ENCODE data around the gene ZMYND8.

GRCh38 chr20:47358672-47359529, 2.4 kb upstream of the ZMYND8 start:
- TF ChIP-seq, protein P1, sequence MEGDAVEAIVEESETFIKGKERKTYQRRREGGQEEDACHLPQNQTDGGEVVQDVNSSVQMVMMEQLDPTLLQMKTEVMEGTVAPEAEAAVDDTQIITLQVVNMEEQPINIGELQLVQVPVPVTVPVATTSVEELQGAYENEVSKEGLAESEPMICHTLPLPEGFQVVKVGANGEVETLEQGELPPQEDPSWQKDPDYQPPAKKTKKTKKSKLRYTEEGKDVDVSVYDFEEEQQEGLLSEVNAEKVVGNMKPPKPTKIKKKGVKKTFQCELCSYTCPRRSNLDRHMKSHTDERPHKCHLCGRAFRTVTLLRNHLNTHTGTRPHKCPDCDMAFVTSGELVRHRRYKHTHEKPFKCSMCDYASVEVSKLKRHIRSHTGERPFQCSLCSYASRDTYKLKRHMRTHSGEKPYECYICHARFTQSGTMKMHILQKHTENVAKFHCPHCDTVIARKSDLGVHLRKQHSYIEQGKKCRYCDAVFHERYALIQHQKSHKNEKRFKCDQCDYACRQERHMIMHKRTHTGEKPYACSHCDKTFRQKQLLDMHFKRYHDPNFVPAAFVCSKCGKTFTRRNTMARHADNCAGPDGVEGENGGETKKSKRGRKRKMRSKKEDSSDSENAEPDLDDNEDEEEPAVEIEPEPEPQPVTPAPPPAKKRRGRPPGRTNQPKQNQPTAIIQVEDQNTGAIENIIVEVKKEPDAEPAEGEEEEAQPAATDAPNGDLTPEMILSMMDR (conservative IDR thresholded peaks at IDR 0.05), result no peak
- peak; percentile 50; the same call in 1 of the 2 replicates for TF ChIP-seq ZFX (IDR thresholded peaks at IDR 0.05)
